GM18502 (cell line): ENCODE results near the gene EMD.

Experiments
- ATAC-seq: cut with Tn5 transposase; IDR thresholded peaks from one replicate; pipeline ENCODE4 v1.9.1; 2021; ENCODE audit warnings: mild to moderate bottlenecking; ENCODE audit not compliant: unreplicated experiment, poor library complexity

EMD gene

DNA sequence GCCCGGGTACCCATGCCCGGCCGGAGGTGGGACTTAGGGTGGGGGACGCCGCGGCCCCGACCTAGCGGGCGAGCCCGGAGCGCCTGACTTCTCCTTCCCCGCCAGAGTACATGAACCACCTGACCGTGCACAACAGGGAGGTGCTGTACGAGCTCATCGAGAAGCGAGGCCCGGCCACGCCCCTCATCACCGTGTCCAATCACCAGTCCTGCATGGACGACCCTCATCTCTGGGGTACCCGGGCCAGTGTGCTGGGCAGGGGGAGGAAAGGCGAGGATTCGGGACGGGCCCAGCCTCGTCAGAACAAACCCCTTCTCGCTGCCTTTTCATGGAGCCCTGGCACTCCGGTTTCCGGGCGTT is 32.9 kb downstream of the EMD start:
- peak; percentile 59 for ATAC-seq

DNA sequence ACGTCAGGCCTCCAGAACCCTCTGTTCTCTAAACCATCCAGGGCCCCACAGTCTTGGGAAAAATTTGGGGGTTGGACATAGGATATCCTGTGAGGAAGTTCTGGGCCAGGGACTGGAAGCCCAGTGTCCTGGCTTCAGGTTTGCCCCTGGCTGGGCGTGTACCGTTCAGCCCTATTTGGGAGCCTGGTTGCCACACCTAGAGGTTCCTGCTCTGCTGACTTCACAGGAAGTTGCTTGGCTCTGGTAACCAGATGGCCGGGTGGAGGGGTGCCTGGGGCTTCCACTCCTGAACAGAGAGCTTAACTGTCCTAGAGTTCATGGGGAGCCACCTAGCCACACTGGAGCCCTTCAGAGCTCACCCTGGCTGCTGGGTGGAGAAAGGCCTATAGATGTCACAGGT is 33.4 kb downstream of the EMD start:
- ATAC-seq: no peak

DNA sequence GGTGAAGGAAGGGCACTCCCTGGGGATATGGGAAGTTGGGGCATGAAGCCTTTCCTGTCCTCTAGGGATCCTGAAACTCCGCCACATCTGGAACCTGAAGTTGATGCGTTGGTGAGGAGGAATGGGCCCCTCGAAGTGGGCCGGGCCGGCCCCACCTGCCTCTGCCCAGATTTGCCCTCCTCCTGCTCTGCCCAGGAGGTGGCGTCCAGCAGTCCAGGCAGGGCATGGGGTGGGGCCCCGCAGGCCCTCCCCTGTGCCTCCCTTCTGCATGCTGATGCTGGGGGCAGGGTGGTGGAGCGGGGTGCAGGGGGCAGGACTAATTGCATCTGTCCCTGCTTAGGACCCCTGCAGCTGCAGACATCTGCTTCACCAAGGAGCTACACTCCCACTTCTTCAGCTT is 34.0 kb downstream of the EMD start:
- no peak for ATAC-seq

DNA sequence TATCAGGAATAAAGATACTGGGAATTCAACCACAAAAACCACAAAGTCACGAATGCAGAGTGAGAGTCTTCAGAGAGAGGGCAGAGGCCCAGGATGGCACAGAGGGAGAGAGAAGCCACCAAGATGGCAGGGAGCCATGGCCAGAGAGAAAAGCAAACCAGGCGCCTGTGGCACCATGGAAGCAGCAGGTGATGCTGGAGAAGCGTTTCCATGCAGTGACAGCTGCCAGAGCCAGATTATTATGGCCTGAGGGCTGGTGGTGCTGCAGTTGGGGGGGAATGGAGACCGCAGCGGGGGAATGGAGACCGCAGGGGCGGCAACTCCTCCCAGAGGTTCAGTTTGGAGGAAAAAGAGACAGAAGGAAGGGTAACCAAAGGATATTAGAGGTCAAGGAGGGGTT is 38.1 kb downstream of the EMD start:
- ATAC-seq: no peak

DNA sequence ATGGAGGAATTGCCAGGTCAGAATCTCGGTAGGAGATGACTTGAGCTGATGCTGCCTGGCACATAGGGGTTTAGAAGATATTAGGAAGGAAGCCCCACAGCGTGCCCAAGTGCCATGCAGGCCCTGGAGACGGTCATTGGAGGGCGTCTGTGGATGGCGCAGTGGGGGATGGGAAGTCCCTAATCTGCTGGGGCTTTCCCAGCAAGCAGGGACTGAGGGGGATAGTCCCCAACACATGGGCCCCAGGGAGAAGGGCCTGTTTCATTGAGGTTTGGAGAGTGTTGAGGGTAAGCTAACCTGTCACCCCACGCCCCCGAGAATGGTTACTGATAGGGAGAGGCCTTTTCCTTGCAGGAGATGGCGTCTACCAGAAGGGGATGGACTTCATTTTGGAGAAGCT is 40.1 kb downstream of the EMD start:
- ATAC-seq: no peak

DNA sequence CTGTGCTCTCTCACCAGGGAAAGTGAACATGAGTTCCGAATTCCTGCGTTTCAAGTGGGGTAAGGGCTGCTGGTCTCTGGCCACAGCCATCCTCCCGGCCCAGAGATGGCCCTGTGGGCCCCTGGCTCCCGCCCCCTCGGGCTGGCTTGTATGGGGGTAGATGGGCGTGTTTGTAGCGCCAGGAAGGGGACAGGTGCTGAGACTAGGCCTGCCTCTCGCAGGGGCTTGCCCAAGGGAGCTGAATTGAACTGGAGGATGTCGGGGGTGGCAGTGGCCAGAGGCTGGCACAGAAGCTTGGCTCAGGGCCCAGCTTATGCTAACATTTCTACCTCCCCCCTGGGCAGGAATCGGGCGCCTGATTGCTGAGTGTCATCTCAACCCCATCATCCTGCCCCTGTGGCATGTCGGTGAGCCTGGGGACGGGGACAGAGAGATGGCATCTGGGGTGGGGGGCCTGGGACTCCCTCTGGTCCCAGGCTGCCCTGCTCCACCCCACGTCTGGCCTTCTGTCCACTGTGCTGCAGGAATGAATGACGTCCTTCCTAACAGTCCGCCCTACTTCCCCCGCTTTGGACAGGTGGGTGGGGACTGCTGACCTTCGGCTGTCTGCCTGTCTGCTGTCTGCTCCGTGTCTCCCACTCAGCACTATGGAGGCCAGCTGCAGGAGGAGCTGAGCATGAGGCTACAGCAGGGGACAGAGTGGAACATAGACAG is 40.8 kb downstream of the EMD start:
- ATAC-seq: no peak

DNA sequence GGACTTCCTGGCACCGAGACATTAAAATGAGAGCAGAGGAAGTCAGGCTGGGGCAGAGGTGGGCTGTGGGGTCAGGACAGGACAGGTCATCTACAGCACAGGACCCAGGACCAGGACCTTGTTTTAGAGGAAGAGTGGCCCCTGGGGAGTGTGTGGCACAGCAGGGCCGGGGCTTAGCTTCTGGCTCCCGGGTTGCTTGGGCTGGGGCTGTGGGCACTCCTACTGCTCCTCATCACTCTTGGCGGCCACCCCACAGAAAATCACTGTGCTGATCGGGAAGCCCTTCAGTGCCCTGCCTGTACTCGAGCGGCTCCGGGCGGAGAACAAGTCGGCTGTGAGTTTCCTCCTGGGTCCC is 41.3 kb downstream of the EMD start:
- no peak for ATAC-seq

DNA sequence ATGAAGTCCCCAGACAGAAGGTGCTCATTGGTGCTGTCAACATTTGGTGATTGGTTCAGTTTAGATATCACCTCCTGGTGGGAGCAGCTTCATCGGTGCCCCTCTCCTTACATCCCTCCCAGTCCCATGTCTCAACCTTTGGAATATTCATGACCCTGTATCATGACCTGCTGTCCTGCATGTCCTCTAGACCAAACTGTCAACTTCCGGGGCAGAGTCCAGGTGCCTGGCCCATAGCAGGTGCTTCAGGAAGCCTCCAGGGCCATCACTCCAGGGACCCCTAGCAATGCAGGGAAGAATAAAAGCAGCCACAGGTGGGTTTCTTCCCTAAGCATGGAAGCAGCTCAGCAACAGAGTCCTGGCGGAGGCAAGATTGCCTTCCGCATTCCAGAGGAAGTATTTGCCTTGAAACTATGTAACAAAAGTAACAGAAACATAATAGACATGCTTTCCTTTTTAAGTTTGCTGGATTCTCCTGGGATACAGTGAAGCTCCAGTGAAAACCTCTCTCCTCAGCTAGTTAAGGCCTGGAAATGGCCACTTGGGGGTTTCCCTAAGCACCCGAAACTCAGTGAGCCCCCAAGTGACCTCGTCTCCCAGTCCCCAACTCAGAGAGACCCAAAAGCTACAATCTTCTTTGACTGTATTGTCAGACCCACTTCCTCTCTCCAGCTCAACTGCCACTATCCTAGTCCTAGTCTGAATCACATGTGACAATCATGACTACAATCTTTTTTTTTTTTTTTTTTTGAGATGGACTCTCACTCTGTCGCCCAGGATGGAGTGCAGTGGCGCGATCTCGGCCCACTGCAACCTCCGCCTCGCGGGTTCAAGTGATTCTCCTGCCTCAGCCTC is 48.0 kb downstream of the EMD start:
- no peak for ATAC-seq

DNA sequence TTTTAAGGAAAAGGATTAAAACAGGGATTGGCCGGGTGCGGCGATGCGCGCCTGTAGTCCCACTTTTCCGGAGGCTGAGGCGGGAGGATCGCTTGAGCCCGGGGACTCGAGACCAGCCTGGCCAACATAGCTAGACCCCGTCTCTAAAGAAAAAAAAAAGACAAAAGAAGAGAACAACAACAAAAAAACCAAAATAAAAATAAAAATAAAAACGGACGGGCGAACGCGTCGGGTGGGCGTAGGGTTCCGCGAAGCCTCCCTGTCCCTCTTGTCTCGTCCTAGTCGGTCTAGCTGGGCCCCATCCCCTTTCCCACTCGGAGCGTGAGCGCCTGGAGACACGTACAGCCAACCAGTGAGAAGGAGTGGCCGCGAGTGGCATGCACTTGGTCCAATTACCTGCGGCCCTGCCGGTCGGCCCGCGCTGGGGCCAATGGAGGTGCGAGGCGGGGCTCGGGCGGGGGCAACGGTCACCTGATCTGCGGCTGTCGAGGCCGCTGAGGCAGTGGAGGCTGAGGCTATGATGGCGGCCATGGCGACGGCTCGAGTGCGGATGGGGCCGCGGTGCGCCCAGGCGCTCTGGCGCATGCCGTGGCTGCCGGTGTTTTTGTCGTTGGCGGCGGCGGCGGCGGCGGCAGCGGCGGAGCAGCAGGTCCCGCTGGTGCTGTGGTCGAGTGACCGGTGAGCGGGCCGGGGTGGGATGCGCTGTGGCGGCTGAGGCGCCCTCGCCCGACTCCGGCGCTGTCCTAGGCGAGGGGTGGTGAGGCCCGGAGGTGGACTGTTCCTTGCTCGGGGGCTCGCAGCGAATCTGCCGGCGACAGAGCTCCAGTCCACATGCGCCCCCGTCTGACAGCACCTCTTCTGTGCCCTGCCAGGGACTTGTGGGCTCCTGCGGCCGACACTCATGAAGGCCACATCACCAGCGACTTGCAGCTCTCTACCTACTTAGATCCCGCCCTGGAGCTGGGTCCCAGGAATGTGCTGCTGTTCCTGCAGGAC is 49.4 kb downstream of the EMD start, which contains the start of gene ATP6AP1:
ATP6AP1 (plus strand) TSS at position 502 of the 996 bp plus-strand sequence; CDS start at position 518, 16 bp downstream.
- ATAC-seq: peak; percentile 92

DNA sequence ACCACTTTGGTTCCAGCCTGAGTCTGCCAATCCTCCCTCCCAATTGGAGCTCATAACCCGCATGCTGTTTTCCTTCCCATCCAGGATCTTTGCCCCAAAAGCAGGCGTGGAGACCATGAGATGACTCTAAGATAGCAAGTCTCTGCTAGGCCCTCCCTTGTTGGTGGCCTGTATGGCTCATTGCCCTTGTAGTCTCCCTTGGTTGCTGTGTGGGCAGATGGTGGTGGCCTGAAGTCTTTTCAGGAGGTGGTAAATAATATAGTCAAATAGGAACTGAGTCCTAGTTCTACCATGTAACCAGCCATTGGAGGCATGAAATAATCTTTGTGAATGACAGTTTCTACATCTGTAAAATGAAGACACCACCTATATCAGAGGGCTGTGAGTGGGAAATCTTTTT is 50.6 kb downstream of the EMD start:
- ATAC-seq: no peak

DNA sequence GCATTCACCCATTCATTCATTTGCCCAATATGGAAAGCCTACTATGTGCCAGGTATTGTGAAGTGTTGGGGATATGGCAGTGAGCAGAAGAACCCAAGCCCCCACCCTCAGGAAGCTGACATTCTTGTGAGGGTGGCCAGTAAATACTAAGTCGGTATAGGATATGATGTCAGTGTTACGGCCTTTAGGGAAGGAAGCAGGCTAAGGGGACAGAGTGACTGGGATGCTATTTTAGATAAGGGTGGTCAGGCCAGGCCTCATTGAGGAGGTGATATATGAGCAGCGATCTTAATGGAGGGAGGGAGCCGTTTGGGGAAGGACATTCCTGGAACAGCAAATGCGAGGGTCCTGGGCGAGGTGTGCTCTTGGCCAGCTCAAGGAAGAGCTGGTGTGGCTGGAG is 51.4 kb downstream of the EMD start:
- no peak for ATAC-seq

DNA sequence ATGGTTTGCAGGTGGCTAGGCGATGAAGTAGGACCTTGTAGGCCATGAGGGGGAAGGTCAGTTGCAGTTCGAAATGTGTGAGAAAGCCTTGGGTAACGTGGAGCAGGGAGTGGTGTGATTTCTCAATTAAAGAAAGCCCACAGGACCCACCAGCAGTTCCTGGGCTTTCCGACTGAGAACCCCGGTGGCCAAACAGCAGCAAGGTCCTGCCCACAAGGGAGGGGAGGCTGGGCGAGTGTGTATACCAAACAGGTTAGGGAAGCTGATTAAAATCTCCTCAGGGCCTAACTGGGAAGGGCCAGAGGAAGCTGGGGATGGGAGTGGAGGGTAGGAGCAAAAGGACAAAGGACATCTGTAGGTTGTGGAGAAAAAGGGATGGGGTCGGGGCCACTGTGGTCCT is 51.8 kb downstream of the EMD start:
- no peak for ATAC-seq
